HG03196 (cell line): Measurements from ENCODE around the gene SCYGR3.

Experiments
- ATAC-seq: cut with Tn5 transposase; IDR thresholded peaks from one replicate; pipeline ENCODE4 v1.9.1; 2021; ENCODE audit not compliant: unreplicated experiment

The SCYGR3 gene

DNA sequence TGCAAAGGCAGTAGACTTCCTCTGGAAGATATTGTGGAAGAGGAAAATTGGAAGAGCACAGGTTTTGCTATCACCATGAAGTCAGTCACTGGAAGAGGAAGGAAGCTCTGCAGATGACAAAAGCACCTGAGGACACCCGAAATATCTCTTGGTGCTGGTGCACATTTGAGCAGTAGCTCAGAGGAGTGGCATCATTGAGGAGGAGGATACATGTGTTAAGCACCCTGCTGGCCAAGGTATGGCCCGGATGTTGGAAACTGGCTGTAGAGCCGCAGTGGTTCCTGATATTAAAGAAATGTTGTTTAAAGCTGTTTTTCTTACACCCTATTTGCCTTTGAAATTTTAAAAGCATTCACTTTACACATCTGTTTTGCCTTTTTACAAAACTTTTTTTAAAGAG is 48.6 kb downstream of the SCYGR3 start:
- no peak for ATAC-seq

DNA sequence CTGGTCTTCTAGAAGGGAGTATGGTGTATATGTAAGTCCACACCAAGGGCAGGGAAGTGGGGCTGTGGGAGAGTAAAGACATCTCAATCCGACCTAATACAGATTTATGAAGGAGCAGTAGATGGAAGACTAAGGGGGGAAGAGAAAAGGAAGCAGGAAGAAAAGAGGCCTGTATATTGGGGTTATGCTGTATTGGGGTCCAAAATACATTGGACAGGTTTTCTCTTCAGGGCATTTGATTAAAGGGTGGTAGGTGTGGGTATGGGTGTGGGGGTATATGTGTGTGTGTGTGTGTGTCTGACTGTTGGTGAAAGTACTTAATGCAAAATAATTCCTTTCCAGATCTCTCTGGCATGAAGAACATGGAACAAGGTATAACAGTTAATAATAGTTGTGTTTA is 49.6 kb downstream of the SCYGR3 start:
- ATAC-seq, result no peak
